ENCODE data around the gene ATG9A.
A peak's percentile ranks its signal among the peaks of the same experiment; 100 is the strongest.

Gene ATG9A

GRCh38 chr2:219252084-219252483 lies 22.6 kb upstream of the ATG9A start:
- H3K27me3 ChIP-seq (ENCODE audit: low read length) = no peaks in the 10 kb centered on the region
- no peaks in the 10 kb centered on the region for H3K36me3 ChIP-seq (ENCODE audit: low read length)
- H2AFZ ChIP-seq (ENCODE audit: low read depth, low read length, severe bottlenecking) = no peak overlapping the region
- H3K4me2 ChIP-seq (ENCODE audit: low read depth, low read length, poor library complexity, severe bottlenecking) = peak overlapping the region; percentile 70
- H3K4me3 ChIP-seq (ENCODE audit: insufficient read depth, low read length, poor library complexity, severe bottlenecking) = peak overlapping the region; percentile 63
- H3K27ac ChIP-seq (ENCODE audit: low read depth, low read length) = peak overlapping the region; percentile 70; the same call in 1 of the 2 replicates
- H3K9me2 ChIP-seq (replicated peaks; ENCODE audit: insufficient read depth, low read length) = no peaks in the 10 kb centered on the region
- no peaks in the 10 kb centered on the region for H4K20me1 ChIP-seq (ENCODE audit: low read depth, low read length)
- peak overlapping the region; percentile 72 for H3K9ac ChIP-seq (ENCODE audit: low read length)
- no peaks in the 10 kb centered on the region for H3K9me3 ChIP-seq (ENCODE audit: insufficient read depth, low read length)
- H3F3A ChIP-seq (ENCODE audit: insufficient read depth) = peaks cover 8% of the 10 kb centered on the region
- peaks cover 20% of the 10 kb centered on the region; the same call in 1 of the 2 replicates for H3K79me2 ChIP-seq (ENCODE audit: insufficient read depth, low read length)
- TF ChIP-seq CTCF (IDR thresholded peaks at IDR 0.05; ENCODE audit: insufficient read depth, low read length, poor library complexity, severe bottlenecking) (no peak), EZH2phosphoT487 (conservative IDR thresholded peaks at IDR 0.05; ENCODE audit: low read length) (no peak)

GRCh38 chr2:219251656-219252055 lies 22.2 kb upstream of the ATG9A start:
- H3K27ac ChIP-seq (ENCODE audit: low read depth, low read length) = no peak overlapping the region

GRCh38 chr2:219250049-219250781 lies 20.8 kb upstream of the ATG9A start:
- H3K27ac ChIP-seq (ENCODE audit: low read depth, low read length) = peak overlapping the region; percentile 66
- no peaks in the 10 kb centered on the region for H3K9me3 ChIP-seq (ENCODE audit: insufficient read depth, low read length)
- peaks cover 8% of the 10 kb centered on the region for H3F3A ChIP-seq (ENCODE audit: insufficient read depth)
- no peaks in the 10 kb centered on the region for H3K27me3 ChIP-seq (ENCODE audit: low read length)
- no peaks in the 10 kb centered on the region for H3K36me3 ChIP-seq (ENCODE audit: low read length)
- peak overlapping the region; percentile 39 for H3K4me2 ChIP-seq (ENCODE audit: low read depth, low read length, poor library complexity, severe bottlenecking)
- no peaks in the 10 kb centered on the region for H4K20me1 ChIP-seq (ENCODE audit: low read depth, low read length)
- H3K9me2 ChIP-seq (replicated peaks; ENCODE audit: insufficient read depth, low read length) = no peaks in the 10 kb centered on the region
- H3K4me3 ChIP-seq (ENCODE audit: insufficient read depth, low read length, poor library complexity, severe bottlenecking) = no peak overlapping the region
- H3K9ac ChIP-seq (ENCODE audit: low read length) = peak overlapping the region; percentile 29; the same call in 1 of the 2 replicates
- TF ChIP-seq EZH2phosphoT487 (conservative IDR thresholded peaks at IDR 0.05; ENCODE audit: low read length) = no peak
- TF ChIP-seq CTCF (IDR thresholded peaks at IDR 0.05; ENCODE audit: insufficient read depth, low read length, poor library complexity, severe bottlenecking) = no peak
- H2AFZ ChIP-seq (ENCODE audit: low read depth, low read length, severe bottlenecking) = no peak overlapping the region
- peaks cover 20% of the 10 kb centered on the region; the same call in 1 of the 2 replicates for H3K79me2 ChIP-seq (ENCODE audit: insufficient read depth, low read length)

More at GRCh38 chr2:219251656-219252055, 22.2 kb upstream of the ATG9A start:
- H3K36me3 ChIP-seq (ENCODE audit: low read length) = no peaks in the 10 kb centered on the region
- H3F3A ChIP-seq (ENCODE audit: insufficient read depth) = peaks cover 8% of the 10 kb centered on the region
- H2AFZ ChIP-seq (ENCODE audit: low read depth, low read length, severe bottlenecking) = no peak overlapping the region
- TF ChIP-seq EZH2phosphoT487 (conservative IDR thresholded peaks at IDR 0.05; ENCODE audit: low read length) (no peak), CTCF (IDR thresholded peaks at IDR 0.05; ENCODE audit: insufficient read depth, low read length, poor library complexity, severe bottlenecking) (no peak)
- no peaks in the 10 kb centered on the region for H3K9me2 ChIP-seq (replicated peaks; ENCODE audit: insufficient read depth, low read length)
- H4K20me1 ChIP-seq (ENCODE audit: low read depth, low read length) = no peaks in the 10 kb centered on the region
- H3K27me3 ChIP-seq (ENCODE audit: low read length) = no peaks in the 10 kb centered on the region
- peak overlapping the region; percentile 70 for H3K4me2 ChIP-seq (ENCODE audit: low read depth, low read length, poor library complexity, severe bottlenecking)
- no peaks in the 10 kb centered on the region for H3K9me3 ChIP-seq (ENCODE audit: insufficient read depth, low read length)
- H3K9ac ChIP-seq (ENCODE audit: low read length) = no peak overlapping the region
- H3K4me3 ChIP-seq (ENCODE audit: insufficient read depth, low read length, poor library complexity, severe bottlenecking) = no peak overlapping the region
- H3K79me2 ChIP-seq (ENCODE audit: insufficient read depth, low read length) = peaks cover 20% of the 10 kb centered on the region; the same call in 1 of the 2 replicates

All from SU-DHL-6 (cell line).